GM12875 (cell line): ENCODE measurements around the gene ROGDI.

Source experiments
- H3K4me3 ChIP-seq: one replicate; pipeline ENCODE4 v1.5.1; 2011; ENCODE audit warnings: low read depth, low read length, control low read depth
- CTCF ChIP-seq: IDR thresholded peaks from 2 replicates; pipeline ENCODE4 v1.5.1; 2011; ENCODE audit warnings: low read depth, mild to moderate bottlenecking, control low read depth, inconsistent platforms, low read length, moderate library complexity, borderline replicate concordance; ENCODE audit not compliant: insufficient read depth

Gene ROGDI

DNA sequence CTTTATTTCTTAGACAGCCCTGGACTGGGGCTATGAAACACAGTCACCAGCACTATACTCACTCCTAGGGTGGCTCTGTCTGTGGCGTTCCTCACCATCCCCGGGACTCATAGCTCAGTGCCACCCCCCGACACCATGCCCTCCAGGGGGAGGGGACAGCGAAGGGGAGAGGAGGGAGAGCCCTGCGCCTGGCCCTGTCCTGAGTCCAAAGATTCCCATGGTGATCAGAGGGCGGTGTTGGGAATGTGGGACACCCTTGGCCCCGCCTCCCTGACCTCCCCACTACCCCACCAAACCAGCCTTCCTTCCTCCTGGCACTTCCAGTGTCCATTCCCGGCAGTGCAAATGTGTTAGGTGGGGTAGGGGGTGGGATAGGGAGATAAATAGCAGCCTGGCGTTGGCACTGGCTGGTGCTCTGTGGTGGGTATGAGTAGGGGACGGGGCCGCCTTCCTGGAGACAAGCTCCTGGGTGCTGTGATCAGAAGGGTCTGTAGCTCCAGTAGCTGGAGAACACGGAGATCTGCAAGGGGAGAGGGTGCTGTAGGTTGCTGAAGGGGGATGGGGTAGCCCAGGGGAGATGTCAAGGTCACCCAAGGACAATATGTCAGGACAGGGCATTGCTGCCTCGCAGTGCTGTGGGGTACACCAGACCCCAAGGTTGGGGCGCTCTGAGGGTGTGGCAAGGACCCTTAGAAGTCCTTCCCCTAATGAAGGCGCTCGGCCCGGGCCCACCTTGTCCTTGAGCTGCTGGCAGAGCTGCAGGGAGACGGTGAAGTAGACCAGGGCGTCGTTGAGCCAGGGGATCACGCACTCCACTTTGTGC is 5.2 kb downstream of the ROGDI start:
- no peak overlapping the region for H3K4me3 ChIP-seq
- TF ChIP-seq CTCF = no peak

GRCh38 chr16:4795828-4796572 is 6.4 kb downstream of the ROGDI start:
- H3K4me3 ChIP-seq = no peak overlapping the region
- TF ChIP-seq CTCF = no peak

DNA sequence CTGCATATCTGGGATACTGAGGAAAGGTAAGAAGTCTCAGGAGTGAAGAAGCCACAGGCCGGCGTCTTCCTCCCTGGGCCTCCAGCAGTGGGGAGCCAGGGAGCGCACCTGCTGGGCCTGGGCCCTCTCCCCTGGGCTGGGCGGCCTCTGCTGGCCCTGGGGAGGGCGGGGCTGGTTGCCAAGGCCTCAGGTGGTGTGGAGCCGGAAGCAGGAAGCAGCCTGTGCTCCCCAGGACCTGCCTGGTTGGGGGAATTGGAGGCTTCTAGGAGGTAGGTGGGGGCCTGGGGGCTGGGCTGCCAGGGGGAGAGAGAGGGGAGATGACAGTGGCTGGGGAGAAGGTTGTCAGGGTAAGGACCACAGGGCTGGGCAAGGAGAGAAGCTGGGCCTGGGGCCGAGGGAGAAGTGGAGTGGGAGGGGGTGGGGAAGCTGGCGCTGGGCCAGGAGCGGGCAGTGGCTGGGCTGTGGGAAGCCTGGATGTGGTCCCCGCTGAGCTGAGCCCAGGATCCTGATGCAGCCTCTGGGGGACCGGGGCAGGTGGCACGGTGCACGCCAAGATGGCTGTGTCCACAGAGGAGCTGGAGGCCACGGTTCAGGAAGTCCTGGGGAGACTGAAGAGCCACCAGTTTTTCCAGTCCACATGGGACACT is 7.1 kb downstream of the ROGDI start, which contains the start of gene SMIM22:
TSS of gene SMIM22 (plus strand) at position 189 of the 647 bp plus-strand sequence. CDS start at position 555, 366 bp downstream.
- TF ChIP-seq CTCF = no peak
- H3K4me3 ChIP-seq = no peak within 1 kb of the TSS

- TF ChIP-seq CTCF = no peak
- no peak overlapping the region for H3K4me3 ChIP-seq
Measured at GRCh38 chr16:4792951-4793513, 9.4 kb downstream of the ROGDI start.

GRCh38 chr16:4790871-4791270 is 11.6 kb downstream of the ROGDI start:
- no peak for TF ChIP-seq CTCF
- no peak overlapping the region for H3K4me3 ChIP-seq

DNA sequence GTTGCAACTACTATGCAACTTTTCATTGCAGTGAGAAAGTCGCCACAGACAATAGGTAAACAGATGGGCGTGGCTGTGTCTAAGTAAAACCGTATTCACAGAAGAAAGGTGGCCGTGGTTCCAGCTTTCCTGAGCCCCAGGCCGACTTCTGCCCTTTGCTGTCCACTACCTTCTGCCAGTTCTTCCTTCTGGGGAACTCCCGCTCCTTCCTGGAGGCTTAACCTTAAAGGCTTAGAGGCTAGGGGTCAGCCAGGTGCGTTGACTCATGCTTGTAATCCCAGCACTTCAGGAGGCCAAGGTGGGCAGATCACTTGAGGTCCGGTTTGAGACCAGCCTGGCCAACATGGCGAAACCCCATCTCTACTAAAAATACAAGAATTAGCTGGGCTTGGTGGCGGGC is 12.2 kb downstream of the ROGDI start:
- no peak for TF ChIP-seq CTCF
- H3K4me3 ChIP-seq = no peak overlapping the region
